Right hindlimb (tissue), 1 donor: ENCODE data around the gene DEAF1.
A peak's percentile ranks its signal among the peaks of the same experiment; 100 is the strongest.

ENCODE experiments used
- DNase-seq: peaks from one replicate; pipeline ENCODE4 v3.0.0-alpha.2; 2018

DEAF1 gene

DNA sequence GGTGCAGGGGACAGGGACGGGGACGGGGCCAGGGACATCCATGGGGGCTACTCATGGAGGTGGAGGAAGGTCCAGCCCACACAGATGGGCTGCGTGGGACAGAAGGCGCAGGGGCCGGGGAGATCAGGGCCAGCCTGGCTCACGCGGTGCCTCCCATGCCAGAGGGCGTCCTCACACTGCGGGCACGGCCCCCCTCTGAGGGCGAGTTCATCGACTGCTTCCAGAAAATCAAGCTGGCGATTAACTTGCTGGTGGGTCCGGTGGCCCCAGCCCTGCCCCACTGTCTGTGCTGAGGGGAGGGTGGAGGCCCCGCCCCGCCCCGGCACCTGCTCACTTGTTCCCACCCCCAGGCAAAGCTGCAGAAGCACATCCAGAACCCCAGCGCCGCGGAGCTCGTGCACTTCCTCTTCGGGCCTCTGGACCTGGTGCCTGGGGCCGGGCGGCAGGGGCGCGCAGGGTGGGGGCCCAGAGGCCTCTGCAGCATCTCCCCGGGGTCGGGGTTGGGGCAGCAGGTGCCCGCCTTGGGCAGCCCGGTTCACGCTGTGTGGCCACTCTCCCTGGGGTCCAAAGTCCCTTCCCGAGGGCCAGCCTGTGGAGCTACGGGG is 26.8 kb upstream of the DEAF1 start:
- no peak for DNase-seq

DNA sequence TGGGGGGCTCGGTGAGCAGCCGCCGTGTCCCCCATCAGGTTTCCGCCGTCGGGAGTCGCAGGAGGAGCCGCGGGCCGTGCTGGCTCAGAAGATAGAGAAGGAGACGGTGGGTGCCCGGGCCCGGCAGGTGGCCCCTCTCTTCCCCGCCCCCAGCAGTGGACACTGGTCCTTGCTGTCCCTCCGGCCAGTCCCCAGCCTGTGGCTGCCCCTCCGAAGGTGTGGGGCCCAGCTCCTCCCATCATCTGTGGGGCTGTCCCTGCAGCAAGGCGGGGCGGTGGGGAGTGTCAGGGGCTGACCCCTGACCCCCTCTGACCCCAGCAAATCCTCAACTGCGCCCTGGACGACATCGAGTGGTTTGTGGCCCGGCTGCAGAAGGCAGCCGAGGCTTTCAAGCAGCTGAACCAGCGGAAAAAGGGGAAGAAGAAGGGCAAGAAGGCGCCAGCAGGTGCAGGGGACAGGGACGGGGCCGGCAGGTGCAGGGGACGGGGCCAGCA is 26.3 kb upstream of the DEAF1 start:
- no peak for DNase-seq

GRCh38 chr11:720642-721246 is 25.7 kb upstream of the DEAF1 start:
- peak; percentile 29 for DNase-seq

GRCh38 chr11:720017-720641 is 25.1 kb upstream of the DEAF1 start:
- no peak for DNase-seq

GRCh38 chr11:719214-720016 is 24.4 kb upstream of the DEAF1 start:
- DNase-seq: no peak

- DNase-seq: no peak
These were observed 19.4 kb upstream of the DEAF1 start for GRCh38 chr11:714436-714835.

DNA sequence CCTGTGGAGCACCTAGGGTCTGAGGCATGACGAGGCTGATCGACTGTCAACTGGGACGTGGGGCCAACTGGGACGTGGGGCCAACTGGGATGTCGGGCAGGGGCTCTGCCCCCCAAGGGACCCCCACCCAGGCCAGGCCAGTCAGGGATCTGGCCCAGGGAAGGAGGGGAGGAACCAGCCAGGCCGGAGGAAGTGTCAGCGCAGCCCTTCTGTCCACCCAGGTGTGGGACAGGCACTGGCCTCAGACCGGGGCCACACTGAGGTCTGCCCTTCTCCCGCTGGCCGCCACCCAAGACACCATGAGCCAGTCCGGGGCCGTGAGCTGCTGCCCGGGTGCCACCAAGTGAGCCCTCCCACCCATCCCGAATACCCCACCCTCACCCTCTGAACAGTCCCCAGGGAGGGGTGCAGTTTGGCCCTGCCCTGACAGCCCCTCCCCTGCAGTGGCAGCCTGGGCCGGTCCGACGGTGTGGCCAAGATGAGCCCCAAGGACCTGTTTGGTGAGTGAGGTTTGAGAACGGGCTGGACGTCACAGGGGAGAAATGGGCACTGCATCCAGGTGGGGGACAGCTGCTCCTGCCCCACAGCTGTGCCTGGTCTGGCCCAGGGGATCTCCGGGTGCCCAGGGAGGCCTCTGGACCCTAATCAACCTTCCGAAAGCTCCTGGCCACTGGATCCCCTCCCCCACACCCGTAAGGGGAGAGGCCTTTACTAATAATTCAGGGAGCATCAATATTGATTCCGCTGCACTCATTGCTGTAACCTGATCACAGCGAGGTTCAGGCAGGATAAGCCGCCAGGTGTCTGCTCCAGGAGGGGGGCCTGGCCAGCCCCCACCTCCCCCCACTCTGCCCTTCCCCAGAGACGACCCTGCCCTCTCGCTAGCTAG is 14.3 kb upstream of the DEAF1 start:
- no peak for DNase-seq

DNA sequence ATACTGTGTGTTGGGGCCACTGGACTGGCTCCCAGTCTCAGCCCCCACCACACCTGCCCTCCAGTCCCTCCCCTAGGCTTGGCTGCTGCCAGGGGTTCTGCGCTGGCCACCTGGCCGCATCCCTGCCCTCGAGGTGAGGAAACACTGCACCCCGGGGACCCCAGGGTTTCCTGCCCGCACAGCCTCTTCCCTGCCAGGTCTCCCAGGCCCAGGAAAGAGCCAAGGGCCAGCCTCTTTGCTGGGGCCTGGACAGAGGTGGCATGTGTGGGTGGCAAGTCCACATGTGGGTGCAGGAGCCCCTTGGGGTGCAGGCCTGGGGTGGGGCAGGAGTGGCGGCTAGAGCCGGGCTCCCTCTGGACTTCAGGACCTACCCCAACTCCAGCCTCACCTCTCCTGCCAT is 13.5 kb upstream of the DEAF1 start:
- DNase-seq: no peak

DNA sequence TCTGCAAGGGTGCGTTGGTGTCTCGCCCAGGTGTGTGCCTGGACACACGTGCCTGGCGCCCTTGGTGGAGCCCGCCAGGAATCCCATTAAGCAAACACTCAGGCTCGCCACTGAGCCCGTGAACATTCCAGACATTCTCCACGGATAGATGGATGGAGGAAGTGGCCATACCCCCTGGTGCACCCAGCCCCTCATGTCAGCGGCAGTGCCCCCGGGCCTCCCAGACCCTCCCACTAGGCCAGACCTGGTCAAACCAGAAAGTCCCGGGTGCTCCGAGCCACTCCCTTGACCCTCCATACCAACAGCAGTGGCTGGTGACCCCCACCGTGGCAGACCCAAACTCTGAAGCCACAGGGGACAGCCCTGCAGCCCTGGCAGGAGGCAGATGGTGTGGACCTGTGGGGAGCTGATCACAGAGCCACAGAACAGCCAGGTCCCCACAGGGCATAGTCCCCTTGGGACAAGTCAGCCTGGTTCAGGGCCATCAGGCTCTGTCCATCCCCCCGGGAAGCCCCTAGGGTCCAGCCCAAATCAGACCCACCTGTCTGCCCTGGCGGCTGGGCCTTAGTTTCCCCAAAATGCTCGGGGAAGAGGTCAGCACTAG is 12.9 kb upstream of the DEAF1 start:
- DNase-seq: no peak

DNA sequence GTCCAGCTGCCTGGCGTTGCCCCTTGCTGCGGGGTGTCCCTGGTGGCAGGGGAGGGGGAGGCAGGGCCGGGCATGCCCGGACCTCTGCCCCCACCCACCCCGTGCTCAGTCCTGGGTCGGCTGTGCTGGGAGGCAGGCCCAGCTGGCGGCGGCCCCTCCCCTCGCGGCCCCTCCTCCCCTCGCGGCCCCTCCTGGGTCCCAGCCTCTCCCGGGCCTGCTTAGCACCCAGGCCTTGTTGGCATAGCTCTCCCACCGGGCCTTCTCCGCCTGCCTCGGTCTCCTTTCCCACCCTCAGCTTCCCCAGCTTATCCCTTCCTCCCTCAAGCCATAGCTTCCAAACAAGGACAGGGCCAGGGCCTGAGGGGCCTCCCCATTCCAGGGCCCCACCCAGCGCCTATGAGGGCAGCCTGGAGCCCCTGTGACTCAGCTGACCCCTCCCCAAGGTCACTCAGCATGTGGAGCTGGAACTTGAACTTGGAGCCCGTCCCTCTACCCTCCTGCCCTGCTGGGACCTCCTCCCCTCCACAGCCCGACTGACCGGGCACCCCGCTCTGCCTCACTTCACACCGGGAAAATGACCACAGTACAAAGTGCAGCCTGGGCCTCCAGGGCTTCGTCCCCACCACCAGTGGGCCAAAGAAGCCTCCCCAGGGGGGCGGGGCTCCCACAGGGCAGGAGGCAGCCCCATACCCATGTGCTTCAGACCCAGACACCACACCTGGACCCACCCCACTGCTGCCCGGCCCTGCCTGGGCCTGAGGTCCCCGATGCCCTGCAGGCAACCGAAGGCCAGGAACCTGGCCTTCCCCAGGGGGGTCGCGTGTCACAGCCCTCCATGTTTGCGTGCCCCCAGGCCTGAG is 12.2 kb upstream of the DEAF1 start:
- DNase-seq: no peak

- no peak for DNase-seq
These were observed 11.5 kb upstream of the DEAF1 start for GRCh38 chr11:706439-706956.

DNA sequence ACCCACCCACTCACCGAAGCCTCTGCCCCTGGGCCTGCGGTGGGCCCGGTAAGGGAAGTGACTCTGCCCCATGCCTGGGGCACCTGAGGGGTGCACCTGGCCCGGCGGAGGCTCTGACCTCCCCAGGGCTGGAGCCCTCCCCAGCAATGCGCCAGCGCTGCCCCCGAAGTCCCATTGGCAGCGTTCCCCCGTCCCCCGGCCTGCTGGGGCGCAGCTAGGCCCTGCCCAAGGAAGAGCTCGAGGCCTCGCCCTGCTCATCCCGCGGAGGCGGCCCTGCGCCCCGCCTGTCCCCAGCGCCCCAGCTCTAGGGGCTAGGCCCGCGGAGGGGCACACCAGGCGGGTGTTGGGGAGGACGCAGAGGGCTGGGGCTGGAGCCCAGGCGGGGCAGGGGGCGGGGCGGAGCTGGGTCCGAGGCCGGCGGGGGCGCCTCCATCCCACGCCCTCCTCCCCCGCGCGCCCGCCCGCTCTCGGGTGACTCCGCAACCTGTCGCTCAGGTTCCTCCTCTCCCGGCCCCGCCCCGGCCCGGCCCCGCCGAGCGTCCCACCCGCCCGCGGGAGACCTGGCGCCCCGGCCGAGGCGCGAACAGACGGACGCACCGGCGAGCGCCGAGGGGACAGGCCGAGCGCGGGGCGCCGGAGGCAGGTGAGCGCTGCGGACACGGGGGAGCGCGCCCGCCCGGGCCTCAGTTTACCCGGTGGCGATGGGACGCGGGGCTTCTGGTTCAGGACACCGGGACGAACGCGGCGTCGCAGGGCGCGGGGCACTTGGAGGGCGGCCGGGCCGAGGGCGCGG is 10.8 kb upstream of the DEAF1 start, which contains the start of gene EPS8L2:
Gene EPS8L2 (plus strand): TSS at position 586 of the 793 bp plus-strand sequence. CDS start 3,177 bp downstream, outside the sequence.
- no peak for DNase-seq

GRCh38 chr11:704781-705645 is 10.0 kb upstream of the DEAF1 start:
- DNase-seq: no peak

DNA sequence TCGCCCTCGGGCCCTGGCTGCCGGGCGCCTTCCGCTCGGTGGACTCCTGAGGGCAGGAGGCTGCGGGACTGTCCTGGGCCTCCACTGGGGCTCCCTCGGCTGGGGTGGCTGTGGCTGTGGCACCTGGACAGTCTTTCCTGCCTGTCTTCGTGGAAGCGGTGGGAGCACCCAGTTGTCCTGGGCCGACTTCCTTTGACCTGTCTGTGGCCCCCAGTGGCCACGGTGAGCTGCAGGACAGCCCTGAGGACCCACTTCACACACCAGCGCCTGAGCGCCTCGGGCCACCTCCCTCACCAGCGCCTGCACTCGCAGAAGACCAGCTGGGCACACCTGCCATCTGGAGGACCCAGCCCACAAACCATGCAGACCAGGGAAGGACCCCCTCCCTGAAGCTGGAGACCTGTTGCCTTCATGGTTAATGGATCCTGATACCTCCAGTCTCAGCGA is 9.2 kb upstream of the DEAF1 start:
- no peak for DNase-seq

DNA sequence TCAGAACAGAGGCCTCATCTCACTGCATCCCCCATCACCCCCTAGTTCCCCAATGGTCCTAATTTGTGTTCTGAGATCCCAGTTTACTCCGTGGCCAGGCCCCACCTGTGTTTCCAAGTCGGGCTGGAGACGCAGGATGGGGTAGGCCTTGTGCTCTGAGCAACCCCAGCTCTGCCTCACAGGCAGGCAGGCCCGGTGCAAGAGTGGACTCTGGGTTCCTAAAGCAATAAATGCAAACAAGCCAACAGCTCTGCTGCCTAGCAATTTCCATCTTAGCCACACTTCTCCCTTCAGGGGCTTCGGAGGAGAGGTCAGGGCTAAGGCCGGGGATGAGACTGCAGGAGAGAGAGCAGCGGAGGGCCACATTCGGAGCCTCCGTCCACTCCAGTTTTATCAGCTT is 8.5 kb upstream of the DEAF1 start:
- DNase-seq: no peak

DNA sequence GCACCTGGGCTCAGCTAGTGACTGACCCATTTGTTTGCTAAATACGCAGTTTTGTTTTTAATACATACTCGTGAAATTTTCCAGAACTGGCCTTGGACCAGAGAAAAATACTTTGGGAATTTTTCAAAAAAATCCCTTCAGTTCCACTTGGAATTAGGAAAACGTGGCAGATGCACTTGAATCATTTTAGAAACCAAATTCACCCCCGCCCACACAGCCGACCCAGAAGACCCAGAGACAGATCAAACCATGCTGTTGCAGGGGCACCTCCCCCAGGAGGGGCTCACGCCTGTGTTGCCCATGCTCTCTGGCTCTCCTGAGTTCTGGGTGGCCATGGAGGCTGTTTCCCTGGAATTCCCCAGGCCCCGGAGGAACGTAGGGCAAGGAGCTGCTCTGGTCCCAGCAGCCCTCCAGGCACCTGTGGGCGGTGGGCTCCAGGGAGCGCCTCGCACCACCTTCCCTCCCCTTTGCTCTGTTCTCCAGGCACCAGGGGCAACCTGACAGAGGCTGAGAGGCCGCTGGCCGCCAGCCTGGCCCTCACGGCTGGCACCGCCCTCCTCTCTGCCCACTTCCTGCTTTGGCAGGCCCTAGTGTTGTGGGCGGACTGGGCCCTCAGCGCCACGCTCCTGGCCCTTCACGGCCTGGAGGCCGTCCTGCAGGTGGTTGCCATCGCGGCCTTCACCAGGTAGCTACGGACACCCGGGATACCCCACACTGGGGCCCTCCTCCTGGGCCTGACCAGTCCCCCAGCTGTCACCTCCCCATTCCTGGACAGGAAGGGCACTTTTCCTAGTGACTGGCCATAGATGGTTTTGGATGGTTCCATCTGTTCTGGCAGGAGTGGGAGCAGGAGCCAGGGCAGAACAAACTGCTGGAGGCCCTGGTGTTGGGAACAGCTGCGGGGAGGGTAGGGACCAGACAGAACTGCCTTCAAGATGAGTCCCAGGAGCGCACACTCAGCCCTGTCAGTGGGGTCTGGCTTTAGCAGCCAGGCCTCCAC is 7.7 kb upstream of the DEAF1 start:
- DNase-seq: no peak

- DNase-seq: no peak
These were observed 6.9 kb upstream of the DEAF1 start for GRCh38 chr11:701741-702461.
